ENCODE results near the gene TARS2.

Gene TARS2, protein sequence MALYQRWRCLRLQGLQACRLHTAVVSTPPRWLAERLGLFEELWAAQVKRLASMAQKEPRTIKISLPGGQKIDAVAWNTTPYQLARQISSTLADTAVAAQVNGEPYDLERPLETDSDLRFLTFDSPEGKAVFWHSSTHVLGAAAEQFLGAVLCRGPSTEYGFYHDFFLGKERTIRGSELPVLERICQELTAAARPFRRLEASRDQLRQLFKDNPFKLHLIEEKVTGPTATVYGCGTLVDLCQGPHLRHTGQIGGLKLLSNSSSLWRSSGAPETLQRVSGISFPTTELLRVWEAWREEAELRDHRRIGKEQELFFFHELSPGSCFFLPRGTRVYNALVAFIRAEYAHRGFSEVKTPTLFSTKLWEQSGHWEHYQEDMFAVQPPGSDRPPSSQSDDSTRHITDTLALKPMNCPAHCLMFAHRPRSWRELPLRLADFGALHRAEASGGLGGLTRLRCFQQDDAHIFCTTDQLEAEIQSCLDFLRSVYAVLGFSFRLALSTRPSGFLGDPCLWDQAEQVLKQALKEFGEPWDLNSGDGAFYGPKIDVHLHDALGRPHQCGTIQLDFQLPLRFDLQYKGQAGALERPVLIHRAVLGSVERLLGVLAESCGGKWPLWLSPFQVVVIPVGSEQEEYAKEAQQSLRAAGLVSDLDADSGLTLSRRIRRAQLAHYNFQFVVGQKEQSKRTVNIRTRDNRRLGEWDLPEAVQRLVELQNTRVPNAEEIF

DNA sequence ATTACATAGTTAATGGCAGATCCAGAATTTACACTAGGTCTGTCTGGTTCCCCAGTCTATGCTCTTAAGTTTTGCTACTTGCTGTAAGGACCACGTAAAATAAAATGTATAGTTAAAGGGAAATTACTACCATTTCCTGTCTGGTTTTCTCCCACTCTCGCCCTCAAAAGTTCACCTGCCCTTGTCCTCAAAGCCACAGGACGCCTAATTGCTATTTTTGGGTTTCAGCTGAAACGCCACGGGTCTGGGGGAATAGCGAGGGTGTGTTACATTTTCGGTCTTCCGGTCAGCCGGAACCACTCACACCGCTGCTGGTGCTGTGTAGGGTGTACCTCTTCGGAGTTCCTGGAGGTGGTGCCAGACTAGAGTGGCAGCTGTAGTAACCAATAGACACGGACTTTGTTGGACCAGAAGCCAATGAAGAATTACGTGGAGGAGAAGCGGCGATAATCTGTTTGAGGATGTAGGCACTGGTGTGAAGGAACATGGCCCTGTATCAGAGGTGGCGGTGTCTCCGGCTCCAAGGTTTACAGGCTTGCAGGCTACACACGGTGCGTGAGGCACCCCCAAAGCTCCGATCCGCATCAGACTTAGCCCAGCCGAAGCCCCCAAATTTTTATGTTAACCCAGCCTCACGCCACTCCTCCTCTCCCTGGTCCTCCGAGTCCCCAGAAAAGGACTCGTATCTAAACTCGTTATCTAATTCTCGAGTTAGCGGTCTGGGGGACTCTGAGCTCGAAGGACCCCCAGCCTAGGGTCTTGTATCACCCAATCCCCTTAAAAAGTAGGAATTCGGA lies at the start of gene TARS2:
TSS of gene TARS2 (plus strand) at position 454 of the 797 bp plus-strand sequence. CDS start at position 486, 32 bp downstream.
- DNase-seq (ENCODE audit: low spot score): peak; percentile 98

DNA sequence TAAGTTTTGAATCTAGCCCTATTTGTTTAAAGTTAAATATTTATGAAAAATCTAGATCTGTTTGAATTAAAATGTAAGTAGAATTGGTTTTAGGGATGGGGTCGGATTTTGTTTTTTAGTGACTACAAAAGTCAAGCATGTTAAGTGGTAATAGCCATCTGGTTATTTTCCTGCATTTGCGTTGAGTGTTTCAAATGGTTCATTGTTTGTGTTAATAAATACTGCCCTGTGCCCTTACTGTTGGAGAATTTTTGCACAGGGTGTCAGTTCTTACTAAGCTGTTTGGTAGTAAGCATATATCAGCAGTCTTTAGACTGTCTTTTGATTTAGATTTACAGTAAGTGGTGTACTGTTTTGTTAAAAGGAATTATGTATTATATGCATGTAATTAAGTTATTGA lies 46.1 kb upstream of the TARS2 start:
- peak; percentile 8 for DNase-seq (ENCODE audit: low spot score)

DNA sequence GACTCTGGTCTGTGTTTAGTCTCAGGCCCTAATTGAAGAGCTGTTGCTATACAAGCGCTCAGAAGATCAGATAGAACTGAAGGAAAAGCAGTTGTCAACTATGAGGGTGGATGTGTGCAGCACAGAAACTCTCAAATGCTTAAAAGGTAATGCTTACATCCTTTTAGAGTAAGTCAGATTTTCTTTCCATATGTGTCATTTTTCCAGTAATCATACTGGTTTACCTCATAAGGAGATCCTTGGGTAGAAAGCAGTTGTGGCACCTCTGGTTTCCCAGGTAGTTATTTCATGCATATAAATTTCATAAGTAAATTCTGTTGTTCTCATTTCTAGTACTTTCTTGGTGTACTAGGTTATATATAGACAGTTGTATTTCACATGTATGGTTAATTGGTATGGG lies 43.0 kb upstream of the TARS2 start:
- no peak for DNase-seq (ENCODE audit: low spot score)

DNA sequence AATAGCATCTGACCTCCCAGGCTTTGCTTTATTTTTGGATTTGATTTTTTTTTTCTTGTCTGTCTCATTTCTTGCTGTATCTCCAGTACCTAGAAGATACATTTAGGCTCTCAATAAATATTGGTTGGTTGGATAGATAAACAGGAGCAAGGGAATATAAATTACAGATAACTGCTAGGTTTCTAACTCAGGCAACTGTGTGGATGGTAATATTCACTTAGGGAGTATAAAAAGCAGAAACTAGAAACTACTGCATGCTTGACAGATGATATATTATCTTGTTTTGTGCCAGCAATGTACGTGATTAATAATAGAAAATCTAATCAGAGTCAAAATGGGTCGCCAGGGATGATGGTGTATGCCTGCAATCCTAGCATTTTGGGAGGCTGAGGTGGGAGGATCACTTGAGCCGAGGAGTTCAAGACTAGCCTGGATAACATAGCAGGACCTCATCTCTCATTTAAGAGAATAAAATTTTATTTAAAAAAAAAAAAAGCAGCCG lies 31.0 kb upstream of the TARS2 start:
- no peak for DNase-seq (ENCODE audit: low spot score)

DNA sequence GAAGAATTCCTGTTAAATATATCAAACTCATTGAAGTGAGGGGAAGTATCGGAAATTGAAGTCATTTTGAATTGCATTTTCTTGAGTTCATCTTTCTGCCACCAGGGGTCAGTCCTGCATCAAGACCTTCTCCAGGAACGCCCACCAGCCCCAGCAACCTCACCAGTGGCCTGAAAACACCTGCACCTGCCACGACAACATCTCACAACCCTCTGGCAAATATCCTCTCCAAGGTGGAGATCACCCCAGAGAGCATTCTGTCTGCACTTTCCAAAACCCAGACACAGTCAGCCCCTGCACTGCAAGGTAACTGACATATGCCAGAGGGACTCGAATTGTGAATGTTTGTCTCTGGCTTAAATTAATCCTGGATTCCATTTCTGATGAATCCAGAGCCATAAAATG lies 22.8 kb upstream of the TARS2 start:
- peak; percentile 60 for DNase-seq (ENCODE audit: low spot score)

DNA sequence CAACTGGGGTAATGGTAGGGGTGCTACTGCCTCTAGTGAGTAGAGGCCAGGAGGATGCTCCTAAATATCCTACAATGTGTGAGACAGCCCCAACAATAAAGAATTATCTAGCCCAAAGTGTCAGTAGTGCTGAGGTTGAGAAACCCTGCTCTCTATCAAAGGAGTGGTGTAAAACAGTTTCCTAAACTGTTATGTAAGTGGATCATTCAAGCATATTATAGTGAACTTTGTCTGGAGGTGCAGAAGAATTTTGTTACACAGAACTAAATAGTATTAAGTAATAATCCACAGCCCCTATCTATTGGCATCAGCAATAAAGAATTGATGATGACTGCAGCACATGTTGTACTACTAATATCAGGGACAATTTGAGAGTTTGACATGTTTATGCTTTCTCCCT lies 20.3 kb upstream of the TARS2 start:
- no peak for DNase-seq (ENCODE audit: low spot score)

DNA sequence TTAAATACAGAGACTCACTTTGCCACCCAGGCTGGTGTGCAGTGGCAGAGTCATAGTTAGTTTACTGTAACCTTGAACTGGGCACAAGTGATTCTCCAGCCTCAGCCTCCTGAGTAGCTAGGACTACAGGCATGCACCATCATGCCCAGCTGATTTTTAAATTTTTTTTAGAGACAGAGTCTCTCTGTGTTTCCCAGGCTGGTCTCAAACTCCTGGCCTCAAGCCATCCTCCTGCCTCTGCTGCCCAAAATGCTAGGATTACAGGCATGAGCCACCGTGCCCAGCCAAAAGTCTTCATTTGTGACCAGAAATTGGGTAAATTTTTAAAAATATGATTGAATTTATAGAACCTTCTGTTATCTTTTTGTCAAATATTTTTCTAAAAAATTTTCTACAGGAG lies 17.9 kb upstream of the TARS2 start:
- no peak for DNase-seq (ENCODE audit: low spot score)

DNA sequence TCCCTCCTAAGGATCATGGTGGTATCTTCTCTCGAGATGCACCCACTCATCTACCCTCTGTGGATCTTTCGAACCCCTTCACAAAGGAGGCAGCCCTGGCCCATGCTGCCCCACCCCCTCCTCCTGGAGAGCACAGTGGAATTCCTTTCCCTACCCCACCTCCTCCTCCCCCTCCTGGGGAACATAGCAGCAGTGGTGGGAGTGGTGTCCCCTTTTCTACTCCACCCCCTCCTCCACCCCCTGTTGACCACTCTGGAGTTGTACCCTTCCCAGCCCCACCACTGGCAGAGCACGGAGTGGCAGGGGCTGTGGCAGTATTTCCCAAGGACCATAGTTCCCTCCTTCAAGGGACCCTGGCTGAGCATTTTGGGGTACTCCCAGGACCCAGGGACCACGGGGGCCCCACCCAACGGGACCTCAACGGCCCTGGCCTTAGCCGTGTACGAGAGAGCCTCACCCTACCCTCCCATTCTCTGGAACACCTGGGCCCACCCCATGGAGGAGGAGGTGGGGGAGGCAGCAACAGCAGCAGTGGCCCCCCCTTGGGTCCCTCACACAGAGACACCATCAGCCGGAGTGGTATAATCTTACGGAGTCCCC lies 14.5 kb upstream of the TARS2 start:
- no peak for DNase-seq (ENCODE audit: low spot score)

DNA sequence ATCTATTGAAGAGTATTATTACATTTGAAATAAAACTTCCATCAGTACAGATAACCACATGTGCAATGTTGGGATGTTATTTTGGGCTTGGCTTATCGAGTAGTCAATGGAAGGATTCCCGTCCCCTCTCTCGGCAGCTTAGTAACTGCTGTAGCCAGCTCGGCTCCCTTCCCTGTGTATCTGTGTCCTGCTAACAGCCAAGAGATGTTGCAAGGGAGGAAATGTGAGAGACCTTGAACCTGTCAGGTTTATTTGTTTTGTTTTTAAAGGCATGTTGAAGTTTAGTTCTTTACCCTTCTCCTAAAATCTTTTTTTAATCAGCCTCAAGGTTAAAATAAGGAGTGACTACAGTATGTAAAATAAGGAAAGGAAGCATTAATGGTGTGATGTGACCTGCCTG lies 13.6 kb upstream of the TARS2 start:
- peak; percentile 48 for DNase-seq (ENCODE audit: low spot score)

DNA sequence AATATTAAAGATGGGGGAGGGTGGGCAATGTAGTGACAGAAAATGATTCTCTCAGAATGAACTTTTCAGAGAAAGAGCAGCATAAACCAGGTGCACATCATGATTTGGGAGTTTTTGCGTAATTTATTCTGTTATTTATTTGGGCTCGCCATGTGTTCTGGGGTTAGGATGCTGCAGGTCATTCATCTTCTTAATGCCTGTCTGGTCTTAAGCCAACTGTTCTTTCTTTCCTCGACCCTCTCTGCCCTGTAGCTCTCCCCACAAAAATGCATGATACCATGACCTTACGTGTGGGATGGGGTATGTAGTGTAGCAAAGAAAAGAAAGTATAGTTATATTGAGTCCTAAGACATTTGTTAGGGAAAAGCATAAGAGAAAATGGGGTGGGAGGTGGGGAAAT lies 12.3 kb upstream of the TARS2 start:
- DNase-seq (ENCODE audit: low spot score): no peak

DNA sequence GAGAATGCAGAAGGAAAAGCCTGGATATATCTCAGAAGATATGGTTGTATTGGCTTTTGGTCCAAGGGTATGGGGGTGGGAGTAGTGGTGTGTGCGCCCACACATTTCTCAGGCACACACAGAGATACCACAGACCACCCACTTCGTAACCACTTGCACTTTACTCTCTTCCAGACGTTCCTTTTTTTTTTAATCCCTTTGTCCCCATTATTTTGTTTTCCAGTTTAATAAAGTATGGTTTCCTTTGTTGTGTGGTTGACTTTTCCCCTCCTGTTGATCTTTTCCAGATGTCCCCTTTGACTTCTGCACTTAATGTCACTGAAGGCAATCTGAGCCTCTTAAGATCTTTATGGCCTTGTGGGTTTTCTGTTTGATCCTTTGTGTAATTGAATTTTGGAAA lies 10.5 kb upstream of the TARS2 start:
- DNase-seq (ENCODE audit: low spot score): no peak

DNA sequence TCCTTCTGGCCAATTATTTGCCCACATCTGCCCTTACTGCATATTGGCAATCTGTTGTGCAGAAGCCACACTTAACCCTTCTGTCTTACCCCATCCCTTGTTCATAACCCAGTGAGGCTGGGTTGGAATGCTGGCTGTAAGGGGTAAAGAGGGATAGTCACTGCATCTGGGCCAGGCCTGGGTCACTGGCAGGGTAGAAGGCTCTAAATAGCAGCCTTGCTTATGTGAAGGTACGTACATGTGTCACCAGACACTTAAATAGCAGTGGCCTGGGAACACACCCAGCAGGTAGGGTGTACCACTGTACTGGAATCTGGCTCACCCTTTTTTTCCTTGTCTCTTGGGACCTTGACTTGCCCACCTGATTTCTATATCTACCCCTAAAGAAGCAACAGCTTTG lies 9.9 kb upstream of the TARS2 start:
- no peak for DNase-seq (ENCODE audit: low spot score)

DNA sequence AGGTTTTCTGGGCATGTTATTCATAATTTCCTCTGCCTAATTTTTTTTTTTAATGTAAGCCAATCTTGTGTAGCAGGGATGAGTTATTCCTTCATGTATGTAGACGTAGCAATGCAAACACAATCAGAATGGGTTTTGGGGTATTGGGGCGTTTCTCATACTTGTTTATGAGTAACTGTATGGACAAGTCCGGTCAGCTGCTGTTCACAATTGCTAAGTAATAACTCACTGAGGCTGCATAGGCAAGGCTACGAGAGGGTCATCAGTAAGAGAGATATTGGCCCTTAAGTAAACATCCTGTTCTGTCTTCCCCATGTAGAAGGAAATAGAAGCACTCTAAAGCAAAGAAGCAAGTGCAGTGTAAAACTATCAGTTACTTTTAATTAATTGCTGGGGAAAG lies 9.5 kb upstream of the TARS2 start:
- no peak for DNase-seq (ENCODE audit: low spot score)

DNA sequence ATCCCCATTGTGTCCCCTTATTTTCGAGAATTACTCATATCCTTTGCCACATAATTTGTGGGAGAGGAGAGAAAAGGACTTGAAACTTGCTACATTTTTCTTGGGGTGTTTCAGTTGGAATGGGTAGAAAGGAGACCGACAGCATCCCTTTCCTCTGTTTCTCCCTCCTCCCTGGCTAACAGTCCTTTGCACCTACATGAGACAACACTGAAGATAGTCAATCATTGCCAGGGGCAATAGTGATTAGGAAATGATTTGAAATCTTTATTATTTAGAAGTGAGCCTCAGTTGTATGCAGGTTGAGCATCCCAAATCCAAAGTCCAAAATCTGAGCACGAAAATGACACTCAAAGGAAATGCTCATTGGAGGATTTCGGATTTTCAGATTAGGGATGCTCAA lies 7.8 kb upstream of the TARS2 start:
- no peak for DNase-seq (ENCODE audit: low spot score)

DNA sequence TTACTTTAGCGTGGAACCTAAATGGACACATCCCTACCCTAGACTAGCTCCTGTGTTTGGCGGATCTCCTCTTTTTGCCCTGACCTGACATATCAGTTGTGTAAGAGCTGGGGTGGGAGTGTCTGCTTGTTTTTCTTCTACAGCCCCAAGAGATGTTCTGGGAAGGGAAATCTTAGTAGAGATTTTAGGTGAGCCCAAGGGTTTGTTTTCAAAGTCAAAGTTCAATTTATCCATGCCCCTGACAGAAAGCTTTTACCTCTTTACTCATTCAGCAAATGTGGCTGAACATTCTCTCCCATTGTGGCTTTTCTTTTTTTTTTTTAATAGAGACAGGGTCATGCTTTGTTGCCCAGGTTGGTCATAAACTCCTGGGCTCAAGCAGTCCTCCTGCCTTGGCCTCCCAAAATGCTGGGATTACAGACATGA lies 7.3 kb upstream of the TARS2 start:
- DNase-seq (ENCODE audit: low spot score): no peak

DNA sequence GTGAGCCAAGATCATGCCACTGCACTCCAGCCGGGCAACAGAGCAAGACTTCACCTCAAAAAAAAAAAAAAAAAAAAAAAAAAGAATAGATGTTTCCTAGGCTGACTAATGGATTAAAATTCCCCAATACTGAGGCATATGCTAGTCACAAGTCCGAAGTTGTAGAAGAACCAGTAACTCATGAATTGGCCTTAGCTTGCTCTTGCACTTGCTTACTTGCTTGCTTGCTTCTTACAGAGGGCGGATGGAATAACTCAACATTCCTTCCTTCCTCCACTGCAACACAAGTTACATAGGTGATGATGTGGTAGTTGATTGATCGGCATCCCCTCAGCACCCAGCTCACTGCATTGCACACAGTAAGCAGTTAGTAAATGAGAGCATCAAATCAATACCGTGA lies 2.8 kb upstream of the TARS2 start:
- no peak for DNase-seq (ENCODE audit: low spot score)

DNA sequence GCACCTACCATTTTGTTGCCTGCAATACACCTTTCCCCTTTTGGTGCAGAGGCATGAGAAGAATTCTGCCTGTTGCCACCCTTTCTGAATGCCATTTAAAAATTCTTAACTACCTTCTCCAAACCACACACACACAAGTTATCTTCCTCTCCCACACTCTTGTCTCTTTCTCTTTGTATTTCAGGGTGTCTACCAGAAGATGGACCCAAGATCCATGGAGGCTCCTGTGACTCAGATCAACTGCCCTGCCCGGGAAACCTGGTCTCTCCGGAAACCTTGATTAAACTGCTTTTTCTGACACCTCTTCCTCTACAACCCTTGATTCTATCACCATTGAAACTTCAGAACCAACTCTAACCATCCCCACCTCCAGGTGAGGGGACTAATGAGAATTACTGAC lies 2.4 kb upstream of the TARS2 start:
- no peak for DNase-seq (ENCODE audit: low spot score)

DNA sequence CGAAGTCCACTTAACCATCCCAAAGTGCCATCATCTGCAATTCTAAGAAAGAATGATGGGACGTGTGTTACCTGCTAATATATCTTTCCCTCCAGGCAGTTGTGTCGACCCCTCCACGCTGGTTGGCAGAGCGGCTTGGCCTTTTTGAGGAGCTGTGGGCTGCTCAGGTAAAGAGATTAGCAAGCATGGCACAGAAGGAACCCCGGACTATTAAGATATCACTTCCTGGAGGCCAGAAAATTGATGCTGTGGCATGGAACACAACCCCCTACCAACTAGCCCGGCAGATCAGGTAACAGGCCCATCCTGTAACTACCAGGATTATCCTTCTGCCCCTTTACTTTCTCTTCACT lies 520 bp downstream of the TARS2 start:
- DNase-seq (ENCODE audit: low spot score): no peak

DNA sequence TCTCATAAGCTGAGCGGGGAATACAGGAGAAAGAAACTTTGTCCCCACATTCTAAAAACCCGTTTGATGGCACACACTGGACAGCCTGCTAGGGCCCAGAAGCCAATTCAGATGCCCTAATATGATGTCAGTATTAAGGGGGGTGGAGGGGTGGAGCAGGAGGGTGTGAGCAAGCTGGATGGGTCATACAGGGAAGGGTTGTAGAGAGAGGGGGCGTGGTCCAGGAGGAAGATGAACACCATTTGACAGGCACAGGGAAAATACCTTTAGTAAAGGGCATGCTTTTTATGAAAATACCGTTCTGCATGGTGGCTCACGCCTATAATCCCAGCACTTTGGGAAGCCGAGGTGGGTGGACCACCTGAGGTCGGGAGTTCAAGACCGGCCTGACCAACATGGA lies 6.0 kb downstream of the TARS2 start:
- DNase-seq (ENCODE audit: low spot score): no peak

DNA sequence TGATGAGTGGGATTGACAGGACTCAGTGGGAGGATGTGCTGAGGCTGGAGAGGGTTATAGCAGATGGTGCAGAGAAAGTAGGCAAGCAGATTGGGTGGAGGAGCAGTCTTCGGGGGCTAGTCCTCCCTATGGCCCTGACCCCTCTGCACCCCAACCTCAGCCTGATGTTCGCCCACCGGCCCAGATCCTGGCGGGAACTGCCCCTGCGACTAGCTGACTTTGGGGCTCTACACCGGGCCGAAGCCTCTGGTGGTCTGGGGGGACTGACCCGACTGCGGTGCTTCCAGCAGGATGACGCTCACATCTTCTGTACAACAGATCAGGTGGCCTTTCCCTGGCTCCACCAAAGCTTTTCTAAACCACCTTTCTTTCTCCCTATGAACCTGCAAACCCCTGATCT lies 11.1 kb downstream of the TARS2 start:
- no peak for DNase-seq (ENCODE audit: low spot score)

DNA sequence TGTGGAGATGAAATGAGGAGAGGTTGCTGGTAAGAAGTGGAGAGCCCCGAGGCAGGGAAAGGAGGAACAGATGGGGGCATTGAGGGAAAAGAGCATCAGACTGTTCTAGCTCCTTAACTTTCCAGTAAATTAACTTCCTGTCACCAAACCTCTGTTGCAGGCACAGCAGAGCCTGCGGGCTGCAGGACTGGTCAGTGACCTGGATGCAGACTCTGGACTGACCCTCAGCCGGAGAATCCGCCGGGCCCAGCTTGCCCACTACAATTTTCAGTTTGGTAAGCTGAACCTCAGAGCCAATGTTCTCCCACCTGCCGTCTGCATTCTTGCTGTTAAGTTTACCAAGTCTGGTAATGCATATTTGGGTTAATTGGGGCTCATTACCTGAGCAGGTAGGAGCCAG lies 18.2 kb downstream of the TARS2 start:
- no peak for DNase-seq (ENCODE audit: low spot score)
